K562 (cell line): ENCODE measurements around the gene MAGOHB. TPM values are rescaled to one million over a fixed set of nuclear protein-coding genes. Genes with fewer than 3 reads are reported as not detected.

Experiments used
- CAMTA2 ChIP-seq: fragments of 250-450 bp; sonication (Bioruptor Pico); conservative IDR thresholded peaks from 2 replicates; pipeline ENCODE4 v1.5.1; 2022
- CEBPB ChIP-seq: fragments of 450-650 bp; IDR thresholded peaks from 2 replicates; pipeline ENCODE4 v1.6.1; 2016; ENCODE audit warnings: missing genetic modification characterization, missing compliant biosample characterization
- CHCHD3 ChIP-seq: fragments of 250-450 bp; sonication (Bioruptor Pico); IDR thresholded peaks from 2 replicates; pipeline ENCODE4 v2.1.2; 2022; ENCODE audit warnings: mild to moderate bottlenecking
- CHD1 ChIP-seq: fragments of 200-600 bp; sonication (generic); IDR thresholded peaks from one replicate; pipeline ENCODE4 v1.6.1; 2012; ENCODE audit warnings: mild to moderate bottlenecking, moderate library complexity, low read length, inconsistent platforms
- DDX20 ChIP-seq: fragments of 450-650 bp; IDR thresholded peaks from 2 replicates; pipeline ENCODE4 v1.6.1; 2016; ENCODE audit warnings: missing genetic modification characterization, low read depth, mild to moderate bottlenecking, missing compliant biosample characterization, moderate library complexity
- DIDO1 ChIP-seq: fragments of 450-650 bp; IDR thresholded peaks from 2 replicates; pipeline ENCODE4 v1.6.1; 2016; ENCODE audit warnings: low read depth, missing biosample characterization, missing genetic modification characterization
- DPF2 ChIP-seq: fragments of 450-650 bp; IDR thresholded peaks from 2 replicates; pipeline ENCODE4 v1.6.1; 2016
- ESRRA ChIP-seq: fragments of 450-650 bp; IDR thresholded peaks from 2 replicates; pipeline ENCODE4 v1.6.1; 2014; ENCODE audit warnings: low read depth, mild to moderate bottlenecking, moderate library complexity, borderline replicate concordance
- EWSR1 ChIP-seq: fragments of 450-650 bp; IDR thresholded peaks from 2 replicates; pipeline ENCODE4 v1.6.1; 2018; ENCODE audit warnings: borderline replicate concordance, mild to moderate bottlenecking, low read depth, moderate library complexity; ENCODE audit not compliant: partially characterized antibody
- FOS ChIP-seq: IDR thresholded peaks from 3 replicates; pipeline ENCODE4 v1.6.1; 2011; ENCODE audit not compliant: insufficient read length; ENCODE audit errors: extremely low read depth
- FOXJ2 ChIP-seq: fragments of 200-800 bp; sonication (Bioruptor generic); IDR thresholded peaks from 2 replicates; pipeline ENCODE4 v1.6.1; 2016; ENCODE audit warnings: missing genetic modification characterization, missing compliant biosample characterization
- FOXK1 ChIP-seq: sonication (generic); formaldehyde crosslinking; IDR thresholded peaks from 2 replicates; pipeline ENCODE4 v1.8.0; 2022; ENCODE audit warnings: missing genetic modification reagents, mild to moderate bottlenecking, borderline replicate concordance
- FOXO4 ChIP-seq: fragments of 450-650 bp; formaldehyde crosslinking; IDR thresholded peaks from 2 replicates; pipeline ENCODE4 v1.4.0; 2020; ENCODE audit warnings: mild to moderate bottlenecking, moderate library complexity
- HNRNPL ChIP-seq: fragments of 200-400 bp; formaldehyde crosslinking; IDR thresholded peaks from 2 replicates; pipeline ENCODE4 v1.6.1; 2017; ENCODE audit warnings: low read depth, mild to moderate bottlenecking, low read length
- MAFF ChIP-seq: IDR thresholded peaks from 2 replicates; pipeline ENCODE4 v1.6.1; 2012; ENCODE audit warnings: low read length, improper control_type of control experiment
- MAFG ChIP-seq: fragments of 450-650 bp; conservative IDR thresholded peaks from 2 replicates; pipeline ENCODE4 v1.6.1; 2016; ENCODE audit warnings: missing genetic modification characterization, missing compliant biosample characterization
- RUNX1 ChIP-seq: sonication (generic); IDR thresholded peaks from 2 replicates; pipeline ENCODE4 v1.6.1; 2016; ENCODE audit warnings: antibody characterized with exemption, low read depth
- SIX5 ChIP-seq, 2 experiments: IDR thresholded peaks; 2 replicates each; pipeline ENCODE4 v1.6.1; 2011; ENCODE audit warnings: low read length in 2 of 2, borderline replicate concordance in 1 of 2, low read depth in 1 of 2, mild to moderate bottlenecking in 1 of 2, moderate library complexity in 1 of 2; ENCODE audit not compliant: insufficient read depth in 1 of 2
- TAF1 ChIP-seq: IDR thresholded peaks from 2 replicates; pipeline ENCODE4 v1.6.1; 2011; ENCODE audit warnings: mild to moderate bottlenecking, low read length, moderate library complexity; ENCODE audit not compliant: insufficient read depth, control insufficient read depth, severe bottlenecking; ENCODE audit errors: extremely low read depth
- TSC22D4 ChIP-seq: fragments of 450-650 bp; IDR thresholded peaks from 2 replicates; pipeline ENCODE4 v1.6.1; 2016; ENCODE audit warnings: missing genetic modification characterization, missing biosample characterization, control low read depth
- USF2 ChIP-seq: sonication (generic); formaldehyde crosslinking; IDR thresholded peaks from 2 replicates; pipeline ENCODE4 v1.5.0; 2020; ENCODE audit warnings: missing genetic modification reagents
- YBX1 ChIP-seq: fragments of 450-650 bp; IDR thresholded peaks from 2 replicates; pipeline ENCODE4 v1.7.1; 2016; ENCODE audit warnings: mild to moderate bottlenecking
- ZNF354B ChIP-seq: fragments of 250-450 bp; sonication (Bioruptor Pico); IDR thresholded peaks from 2 replicates; pipeline ENCODE4 v1.4.0; 2020
- ZNF507 ChIP-seq: conservative IDR thresholded peaks from 2 replicates; pipeline ENCODE4 v1.6.1; 2017; ENCODE audit warnings: missing genetic modification characterization, missing compliant biosample characterization
- ZNF79 ChIP-seq: fragments of 250-450 bp; sonication (Bioruptor Pico); IDR thresholded peaks from 2 replicates; pipeline ENCODE4 v1.4.0; 2020; ENCODE audit warnings: low read depth, mild to moderate bottlenecking, moderate library complexity
- polyA plus RNA-seq, 8 experiments: library from polyadenylated mRNA; depleted of rRNA in 4 of 8; stranded (reverse) in 5 of 8; unstranded in 3 of 8; fragments of >200 nt; fragmentation: Nextera tagmentation in 2 of 8; fragmentation: Illumina TruSeq in 1 of 8; extraction: Ambion mirVana in 2 of 8; extraction: Trizol in 1 of 8; gene quantifications; 2 replicates each; pipeline versions ENCODE4 v1.2.1 to v1.2.3, GENCODE V29; 2011 to 2014; ENCODE audit warnings: inconsistent platforms in 1 of 8, missing spikeins in 1 of 8
- total RNA-seq, 7 experiments: library from RNA; depleted of rRNA in 6 of 7; stranded (reverse); fragments of >200 nt in 6 of 7; fragmentation: Illumina TruSeq in 2 of 7; extraction: Trizol in 2 of 7; gene quantifications; 2 replicates each; pipeline versions ENCODE4 v1.2.1 to v1.2.3, GENCODE V29; 2011 to 2021; ENCODE audit warnings: low replicate concordance in 1 of 7
- TF ChIP-seq, protein P1 (sequence below): sonication (generic); formaldehyde crosslinking; IDR thresholded peaks from 2 replicates; pipeline ENCODE4 v1.8.1; 2023; ENCODE audit warnings: mild to moderate bottlenecking, missing genetic modification reagents

MAGOHB gene
- total and polyA plus RNA-seq, 9 of the 15 experiments (the other 6 are each of a cell fraction or from before 2014, with no cell fraction given): 34.5 to 177 (median 85.4) TPM

GRCh38 chr12:10618338-10618987 lies 5.1 kb upstream of the MAGOHB start (continued):
- TF ChIP-seq ZNF354B (no peak), TAF1 (no peak), SIX5 (IDR thresholded peaks at IDR 0.05; ENCODE audit: borderline replicate concordance in 1 of 2, insufficient read depth in 1 of 2, low read depth in 1 of 2, low read length in 2 of 2) (no peak), EWSR1 (no peak), CHCHD3 (no peak), YBX1 (no peak), USF2 (CRISPR knock-in tag) (no peak), DDX20 (no peak), DPF2 (peak; percentile 75; the same call in 1 of the 2 replicates), FOXO4 (CRISPR knock-in tag) (no peak), ZNF507 (no peak), CHD1 (no peak), CEBPB (peak; percentile 33; the same call in 1 of the 2 replicates), RUNX1 (no peak), ZNF79 (CRISPR knock-in tag) (no peak), FOXK1 (no peak), TSC22D4 (tag) (no peak), ESRRA (peak; percentile 54; the same call in 1 of the 2 replicates), MAFG (peak; percentile 93), FOS (no peak), HNRNPL (no peak), DIDO1 (tag) (no peak), CAMTA2 (CRISPR knock-in tag) (no peak), MAFF (peak; percentile 85), FOXJ2 (tag) (no peak)
- TF ChIP-seq, protein P1, sequence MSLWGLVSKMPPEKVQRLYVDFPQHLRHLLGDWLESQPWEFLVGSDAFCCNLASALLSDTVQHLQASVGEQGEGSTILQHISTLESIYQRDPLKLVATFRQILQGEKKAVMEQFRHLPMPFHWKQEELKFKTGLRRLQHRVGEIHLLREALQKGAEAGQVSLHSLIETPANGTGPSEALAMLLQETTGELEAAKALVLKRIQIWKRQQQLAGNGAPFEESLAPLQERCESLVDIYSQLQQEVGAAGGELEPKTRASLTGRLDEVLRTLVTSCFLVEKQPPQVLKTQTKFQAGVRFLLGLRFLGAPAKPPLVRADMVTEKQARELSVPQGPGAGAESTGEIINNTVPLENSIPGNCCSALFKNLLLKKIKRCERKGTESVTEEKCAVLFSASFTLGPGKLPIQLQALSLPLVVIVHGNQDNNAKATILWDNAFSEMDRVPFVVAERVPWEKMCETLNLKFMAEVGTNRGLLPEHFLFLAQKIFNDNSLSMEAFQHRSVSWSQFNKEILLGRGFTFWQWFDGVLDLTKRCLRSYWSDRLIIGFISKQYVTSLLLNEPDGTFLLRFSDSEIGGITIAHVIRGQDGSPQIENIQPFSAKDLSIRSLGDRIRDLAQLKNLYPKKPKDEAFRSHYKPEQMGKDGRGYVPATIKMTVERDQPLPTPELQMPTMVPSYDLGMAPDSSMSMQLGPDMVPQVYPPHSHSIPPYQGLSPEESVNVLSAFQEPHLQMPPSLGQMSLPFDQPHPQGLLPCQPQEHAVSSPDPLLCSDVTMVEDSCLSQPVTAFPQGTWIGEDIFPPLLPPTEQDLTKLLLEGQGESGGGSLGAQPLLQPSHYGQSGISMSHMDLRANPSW (CRISPR knock-in tag): no peak
